Activated gamma-delta T cell treated with anti-CD3 and anti-CD28 coated beads, Interleukin-2, amount 50 U/mL, for 16 hours (primary cell): Measurements from ENCODE around the gene CEP170B.

Source experiments
- DNase-seq: peaks from one replicate; pipeline ENCODE4 v3.0.0-alpha.2; 2020; ENCODE audit warnings: low read depth

Gene CEP170B

GRCh38 chr14:104868060-104868740 lies 3.1 kb downstream of the CEP170B start:
- no peak for DNase-seq

- no peak for DNase-seq
These were observed 3.9 kb downstream of the CEP170B start for GRCh38 chr14:104868811-104869572.

GRCh38 chr14:104869669-104870367 lies 4.8 kb downstream of the CEP170B start:
- no peak for DNase-seq

- DNase-seq = no peak
These were observed 5.5 kb downstream of the CEP170B start for GRCh38 chr14:104870368-104871144.

GRCh38 chr14:104871145-104871655 lies 6.1 kb downstream of the CEP170B start:
- DNase-seq = no peak

- DNase-seq = no peak
These were observed 6.8 kb downstream of the CEP170B start for GRCh38 chr14:104871656-104872468.

- no peak for DNase-seq
These were observed 7.6 kb downstream of the CEP170B start for GRCh38 chr14:104872469-104873341.

GRCh38 chr14:104873380-104874055 lies 8.4 kb downstream of the CEP170B start:
- no peak for DNase-seq

- no peak for DNase-seq
These were observed 9.1 kb downstream of the CEP170B start for GRCh38 chr14:104874110-104874531.

- no peak for DNase-seq
These were observed 9.7 kb downstream of the CEP170B start for GRCh38 chr14:104874571-104875411.

- no peak for DNase-seq
These were observed 10.3 kb downstream of the CEP170B start for GRCh38 chr14:104875412-104875751.

- DNase-seq = no peak
These were observed 10.7 kb downstream of the CEP170B start for GRCh38 chr14:104875811-104876210.

- DNase-seq = no peak
These were observed 11.2 kb downstream of the CEP170B start for GRCh38 chr14:104876251-104876699.

- no peak for DNase-seq
These were observed 12.2 kb downstream of the CEP170B start for GRCh38 chr14:104877066-104877805.

- no peak for DNase-seq
These were observed 12.9 kb downstream of the CEP170B start for GRCh38 chr14:104877806-104878550.

- no peak for DNase-seq
These were observed 13.5 kb downstream of the CEP170B start for GRCh38 chr14:104878582-104878981.
